Spleen (tissue), 11 donors: Measurements from ENCODE around the gene PRR29. TPM values are rescaled to one million over a fixed set of nuclear protein-coding genes. Genes with fewer than 3 reads are reported as not detected.
A peak's percentile ranks its signal among the peaks of the same experiment; 100 is the strongest.

Experiments
- DNase-seq: peaks from one replicate; pipeline ENCODE4 v3.0.0-alpha.2; 2020
- H3K27ac ChIP-seq, 8 donors: fragments of 200-600 bp; sonication (generic) in 7 of 8; 1 replicate in 4 of 8; 2 replicates in 4 of 8; pipeline versions ENCODE4 v1.5.0 to v1.8.0; 2016 to 2021; ENCODE audit warnings: inconsistent platforms in 4 of 8, mild to moderate bottlenecking in 4 of 8, moderate library complexity in 1 of 8
- H3K27me3 ChIP-seq, 7 donors: fragments of 200-600 bp; sonication (generic) in 6 of 7; replicated peaks in 1 of 7; 1 replicate in 4 of 7; 2 replicates in 3 of 7; pipeline versions ENCODE4 v1.5.0 to v1.8.0; 2016 to 2021; ENCODE audit warnings: inconsistent platforms in 3 of 7, mild to moderate bottlenecking in 1 of 7
- H3K36me3 ChIP-seq, 6 donors: fragments of 200-600 bp; sonication (generic) in 5 of 6; 1 replicate in 4 of 6; 2 replicates in 2 of 6; pipeline versions ENCODE4 v1.5.0 to v1.8.0; 2016 to 2021; ENCODE audit warnings: inconsistent platforms in 2 of 6
- H3K4me1 ChIP-seq, 6 donors: fragments of 200-600 bp; sonication (generic) in 5 of 6; 1 replicate in 3 of 6; 2 replicates in 3 of 6; pipeline versions ENCODE4 v1.5.0 to v1.8.0; 2016 to 2021; ENCODE audit warnings: inconsistent platforms in 3 of 6
- H3K4me3 ChIP-seq, 8 donors: fragments of 200-600 bp; sonication (generic) in 7 of 8; 1 replicate in 4 of 8; 2 replicates in 4 of 8; pipeline versions ENCODE4 v1.5.0 to v1.8.0; 2016 to 2021; ENCODE audit warnings: inconsistent platforms in 4 of 8, mild to moderate bottlenecking in 4 of 8, moderate library complexity in 2 of 8
- H3K9me3 ChIP-seq, 8 donors: fragments of 200-600 bp; sonication (generic) in 7 of 8; 1 replicate in 4 of 8; 2 replicates in 4 of 8; pipeline versions ENCODE4 v1.5.0 to v1.8.0; 2016 to 2021; ENCODE audit warnings: inconsistent platforms in 4 of 8
- POLR2A ChIP-seq, 3 donors: fragments of 450-650 bp; IDR thresholded peaks; one replicate each; pipeline ENCODE4 v1.5.1; 2017; ENCODE audit warnings: antibody characterized with exemption in 3 of 3, mild to moderate bottlenecking in 1 of 3
- POLR2AphosphoS5 ChIP-seq, 3 donors: sonication (generic); formaldehyde crosslinking; IDR thresholded peaks; one replicate each; pipeline ENCODE4 v1.5.1; 2017; ENCODE audit warnings: antibody characterized with exemption in 3 of 3
- WGBS, 5 donors: extraction: QIAGEN DNeasy Blood & Tissue Kit in 3 of 5; methylation state at CpG; one replicate each; pipeline versions ENCODE4 v1.1.5 to v1.1.7; 2013 to 2018; 5-methylcytosine and 5-hydroxymethylcytosine counted together
- intact Hi-C: fragments of 100-400 bp; cut with DNase I; formaldehyde crosslinking; loops from one replicate; pipeline ENCODE4 v1.15.0; 2023; ENCODE audit warnings: low total_unique reads
- polyA plus RNA-seq, 3 donors: library from polyadenylated mRNA; stranded (reverse); fragments of 200-250 nt; gene quantifications; one replicate each; pipeline ENCODE4 v1.2.1, GENCODE V29; 2013
- total RNA-seq, 7 donors: library from RNA; depleted of rRNA in 3 of 7; stranded (reverse); fragments of >200 nt in 3 of 7; fragmentation: NEBNext Ultra II Directional in 4 of 7; extraction: Animal tissue kit (Norgen Biotek cat#: 25700) in 4 of 7; gene quantifications; one replicate each; pipeline versions ENCODE4 v1.1.0 to v1.2.1, GENCODE V29; 2016 to 2021
- TF ChIP-seq, protein P1 (sequence below), 11 experiments: fragments of 200-600 bp in 7 of 11; fragments of 450-650 bp in 4 of 11; sonication (generic) in 4 of 11; IDR thresholded peaks in 8 of 11; conservative IDR thresholded peaks in 3 of 11; 1 replicate in 7 of 11; 2 replicates in 4 of 11; pipeline versions ENCODE4 v1.4.0 to v1.8.0; 2016 to 2021; ENCODE audit warnings: antibody characterized with exemption in 11 of 11, inconsistent platforms in 4 of 11, mild to moderate bottlenecking in 1 of 11
- donor health status: healthy with polysubstance abuse.
- donor health status: DM: no; HTN: no; CAD: no; lungs with moderate emphysema.
- donor health status: DM: no; HTN: no; CAD: no.
- donor health status: Bipolar disorder and iron deficiency.
- donor health status: healthy.
- donor health status: DM: no; HTN: no; CAD: no.
- donor health status: DM: yes; HTN: yes; CAD: no.

Gene PRR29
- total and polyA plus RNA-seq, 10 donors: 0.65 to 9.1 (median 3.4) TPM

- DNase-seq: no peak
- TF ChIP-seq POLR2A (IDR thresholded peaks at IDR 0.05): no peak
- TF ChIP-seq, protein P1, sequence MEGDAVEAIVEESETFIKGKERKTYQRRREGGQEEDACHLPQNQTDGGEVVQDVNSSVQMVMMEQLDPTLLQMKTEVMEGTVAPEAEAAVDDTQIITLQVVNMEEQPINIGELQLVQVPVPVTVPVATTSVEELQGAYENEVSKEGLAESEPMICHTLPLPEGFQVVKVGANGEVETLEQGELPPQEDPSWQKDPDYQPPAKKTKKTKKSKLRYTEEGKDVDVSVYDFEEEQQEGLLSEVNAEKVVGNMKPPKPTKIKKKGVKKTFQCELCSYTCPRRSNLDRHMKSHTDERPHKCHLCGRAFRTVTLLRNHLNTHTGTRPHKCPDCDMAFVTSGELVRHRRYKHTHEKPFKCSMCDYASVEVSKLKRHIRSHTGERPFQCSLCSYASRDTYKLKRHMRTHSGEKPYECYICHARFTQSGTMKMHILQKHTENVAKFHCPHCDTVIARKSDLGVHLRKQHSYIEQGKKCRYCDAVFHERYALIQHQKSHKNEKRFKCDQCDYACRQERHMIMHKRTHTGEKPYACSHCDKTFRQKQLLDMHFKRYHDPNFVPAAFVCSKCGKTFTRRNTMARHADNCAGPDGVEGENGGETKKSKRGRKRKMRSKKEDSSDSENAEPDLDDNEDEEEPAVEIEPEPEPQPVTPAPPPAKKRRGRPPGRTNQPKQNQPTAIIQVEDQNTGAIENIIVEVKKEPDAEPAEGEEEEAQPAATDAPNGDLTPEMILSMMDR (IDR thresholded peaks at IDR 0.05 in 8 of 11, conservative IDR thresholded peaks at IDR 0.05 in 3 of 11): no peak
- no peak for TF ChIP-seq POLR2AphosphoS5 (IDR thresholded peaks at IDR 0.05)
- intact Hi-C loops: no loop called here
- H3K27ac ChIP-seq: no peak overlapping the region
- H3K4me3 ChIP-seq: no peak overlapping the region
- 89 to 96% (median 94%) methylated on average over 5 of the region's 5 CpGs for WGBS, 5 donors
- H3K4me1 ChIP-seq: peaks cover 8 to 51% (median 27%) of the 10 kb centered on the region in 6 donors
- H3K27me3 ChIP-seq: no peaks in the 10 kb centered on the region
- no peaks in the 10 kb centered on the region for H3K9me3 ChIP-seq
- no peaks in the 10 kb centered on the region for H3K36me3 ChIP-seq
These were observed 41.7 kb upstream of the PRR29 start for GRCh38 chr17:63956296-63956920.

DNA sequence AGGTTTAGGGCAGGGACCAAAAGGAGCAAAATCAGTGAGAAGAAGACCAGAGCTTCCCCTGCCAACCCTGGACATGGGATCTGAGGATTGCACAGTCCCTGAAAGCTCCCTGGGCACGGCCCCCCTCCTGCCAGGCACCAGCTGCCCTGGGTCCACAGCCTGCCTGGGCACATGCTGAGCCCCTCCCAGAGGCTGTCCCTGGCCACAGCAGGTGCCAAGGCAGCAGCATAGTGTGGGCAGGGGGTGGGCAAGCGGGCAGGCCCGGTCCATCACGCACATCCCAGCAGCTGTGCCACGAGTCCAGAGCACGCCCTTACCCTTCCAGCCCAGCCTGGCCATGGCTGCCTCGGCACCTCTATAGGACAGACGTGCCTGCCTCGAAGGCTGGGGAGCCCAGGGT is 38.1 kb upstream of the PRR29 start:
- no peak overlapping the region for H3K4me3 ChIP-seq
- no peaks in the 10 kb centered on the region for H3K36me3 ChIP-seq
- no peaks in the 10 kb centered on the region for H3K27me3 ChIP-seq
- WGBS, 5 donors: 83 to 94% (median 88%) methylated on average over 4 to 9 of the region's 9 CpGs
- peaks cover 8 to 54% (median 23%) of the 10 kb centered on the region in 6 donors for H3K4me1 ChIP-seq
- no peak overlapping the region for H3K27ac ChIP-seq
- intact Hi-C loops: no loop called here
- TF ChIP-seq POLR2A (IDR thresholded peaks at IDR 0.05): no peak
- TF ChIP-seq, protein P1 (IDR thresholded peaks at IDR 0.05 in 8 of 11, conservative IDR thresholded peaks at IDR 0.05 in 3 of 11): no peak
- TF ChIP-seq POLR2AphosphoS5 (IDR thresholded peaks at IDR 0.05): no peak
- H3K9me3 ChIP-seq: no peaks in the 10 kb centered on the region
- DNase-seq: no peak

GRCh38 chr17:63960430-63960829 is 37.7 kb upstream of the PRR29 start:
- no peak for TF ChIP-seq POLR2A (IDR thresholded peaks at IDR 0.05)
- TF ChIP-seq, protein P1 (IDR thresholded peaks at IDR 0.05 in 8 of 11, conservative IDR thresholded peaks at IDR 0.05 in 3 of 11): no peak
- peaks cover 8 to 50% (median 22%) of the 10 kb centered on the region in 6 donors for H3K4me1 ChIP-seq
- H3K27ac ChIP-seq: no peak overlapping the region
- DNase-seq: no peak
- WGBS, 5 donors: 70 to 88% (median 85%) methylated on average over 7 of the region's 7 CpGs
- intact Hi-C loops: no loop called here
- no peaks in the 10 kb centered on the region for H3K27me3 ChIP-seq
- H3K36me3 ChIP-seq: no peaks in the 10 kb centered on the region
- H3K9me3 ChIP-seq: no peaks in the 10 kb centered on the region
- H3K4me3 ChIP-seq: no peak overlapping the region

- H3K27me3 ChIP-seq: no peaks in the 10 kb centered on the region
- H3K27ac ChIP-seq: peak overlapping the region in 5 of 8 donors; percentile 77 to 92 (median 83)
- H3K9me3 ChIP-seq: no peaks in the 10 kb centered on the region
- no peak for DNase-seq
- no peaks in the 10 kb centered on the region for H3K36me3 ChIP-seq
- H3K4me3 ChIP-seq: peak overlapping the region in 2 of 8 donors; percentile 10 to 42
- no peak for TF ChIP-seq POLR2AphosphoS5 (IDR thresholded peaks at IDR 0.05)
- TF ChIP-seq POLR2A (IDR thresholded peaks at IDR 0.05): no peak
- TF ChIP-seq, protein P1 (IDR thresholded peaks at IDR 0.05 in 8 of 11, conservative IDR thresholded peaks at IDR 0.05 in 3 of 11): no peak
- peaks cover 8 to 49% (median 24%) of the 10 kb centered on the region in 6 donors for H3K4me1 ChIP-seq
- intact Hi-C loops: no loop called here
- 26 to 36% (median 31%) methylated on average over 33 to 37 of the region's 37 CpGs for WGBS, 5 donors
These were observed 36.6 kb upstream of the PRR29 start for GRCh38 chr17:63961355-63962212.
